Stomach (tissue), 4 donors: ENCODE measurements around the gene CCDC141.

Experiments
- EP300 ChIP-seq: sonication (generic); formaldehyde crosslinking; IDR thresholded peaks from one replicate; pipeline ENCODE4 v1.6.1; 2017; ENCODE audit warnings: antibody characterized with exemption
- POLR2A ChIP-seq, 4 donors: fragments of 450-650 bp; IDR thresholded peaks; one replicate each; pipeline ENCODE4 v1.6.1; 2016; ENCODE audit warnings: antibody characterized with exemption in 4 of 4, control low read depth in 2 of 4, mild to moderate bottlenecking in 1 of 4, moderate library complexity in 1 of 4
- POLR2AphosphoS5 ChIP-seq, 3 donors: sonication (generic); formaldehyde crosslinking; IDR thresholded peaks; one replicate each; pipeline ENCODE4 v1.6.1; 2016; ENCODE audit warnings: antibody characterized with exemption in 3 of 3
- TF ChIP-seq, protein P1 (sequence below), 7 experiments: fragments of 450-650 bp in 4 of 7; fragments of 200-600 bp in 3 of 7; sonication (generic) in 3 of 7; IDR thresholded peaks; one replicate each; pipeline ENCODE4 v1.5.1; 2016 to 2019; ENCODE audit warnings: antibody characterized with exemption in 7 of 7, control low read depth in 2 of 7, mild to moderate bottlenecking in 1 of 7

- TF ChIP-seq, protein P1, sequence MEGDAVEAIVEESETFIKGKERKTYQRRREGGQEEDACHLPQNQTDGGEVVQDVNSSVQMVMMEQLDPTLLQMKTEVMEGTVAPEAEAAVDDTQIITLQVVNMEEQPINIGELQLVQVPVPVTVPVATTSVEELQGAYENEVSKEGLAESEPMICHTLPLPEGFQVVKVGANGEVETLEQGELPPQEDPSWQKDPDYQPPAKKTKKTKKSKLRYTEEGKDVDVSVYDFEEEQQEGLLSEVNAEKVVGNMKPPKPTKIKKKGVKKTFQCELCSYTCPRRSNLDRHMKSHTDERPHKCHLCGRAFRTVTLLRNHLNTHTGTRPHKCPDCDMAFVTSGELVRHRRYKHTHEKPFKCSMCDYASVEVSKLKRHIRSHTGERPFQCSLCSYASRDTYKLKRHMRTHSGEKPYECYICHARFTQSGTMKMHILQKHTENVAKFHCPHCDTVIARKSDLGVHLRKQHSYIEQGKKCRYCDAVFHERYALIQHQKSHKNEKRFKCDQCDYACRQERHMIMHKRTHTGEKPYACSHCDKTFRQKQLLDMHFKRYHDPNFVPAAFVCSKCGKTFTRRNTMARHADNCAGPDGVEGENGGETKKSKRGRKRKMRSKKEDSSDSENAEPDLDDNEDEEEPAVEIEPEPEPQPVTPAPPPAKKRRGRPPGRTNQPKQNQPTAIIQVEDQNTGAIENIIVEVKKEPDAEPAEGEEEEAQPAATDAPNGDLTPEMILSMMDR (IDR thresholded peaks at IDR 0.05), result no peak
- TF ChIP-seq POLR2A (IDR thresholded peaks at IDR 0.05) (no peak), EP300 (no peak), POLR2AphosphoS5 (IDR thresholded peaks at IDR 0.05) (no peak)
These were observed 139.9 kb downstream of the CCDC141 start for GRCh38 chr2:178910005-178910404.
